Measurements from ENCODE around the gene ZNG1F. TPM values are rescaled to one million over a fixed set of nuclear protein-coding genes. Genes with fewer than 3 reads are reported as not detected.
"Not testable (repeated sequence)": the region's sequence is repeated elsewhere in the genome, so short reads cannot be mapped to it uniquely, and the experiment has no call there.

Gene ZNG1F
- polyA plus RNA-seq, 1 donor: 4.6 TPM

GRCh38 chr9:41086215-41086614, 102.9 kb downstream of the ZNG1F start:
- not testable (repeated sequence) for DNase-seq

- DNase-seq: not testable (repeated sequence)
Measured at GRCh38 chr9:41082358-41082757, 106.8 kb downstream of the ZNG1F start.

Other genes starting within 250 kb of the ZNG1F start
- gene FOXD4L6, start 60.6 kb downstream of the ZNG1F start, polyA plus RNA-seq (ENCODE audit: insufficient read length): not detected